Type B pancreatic cell (in vitro differentiated cells): ENCODE data around the gene CCDC171. TPM values are rescaled to one million over a fixed set of nuclear protein-coding genes. Genes with fewer than 3 reads are reported as not detected.
"Not testable (repeated sequence)": the region's sequence is repeated elsewhere in the genome, so short reads cannot be mapped to it uniquely, and the experiment has no call there.

Experiments used
- DNase-seq: peaks from one replicate; pipeline ENCODE4 v3.0.0; 2021; ENCODE audit warnings: mixed read lengths; ENCODE audit not compliant: unreplicated experiment; ENCODE audit errors: extremely low spot score
- H3K27ac Mint-ChIP-seq: 2 replicates; pipeline ENCODE4 v1.8.0; 2021; ENCODE audit warnings: mild to moderate bottlenecking, mixed read lengths
- H3K27me3 Mint-ChIP-seq: 2 replicates; pipeline ENCODE4 v1.8.0; 2021; ENCODE audit warnings: mixed read lengths
- H3K36me3 Mint-ChIP-seq: 2 replicates; pipeline ENCODE4 v1.8.0; 2021; ENCODE audit warnings: mixed read lengths
- H3K4me1 Mint-ChIP-seq: one replicate; pipeline ENCODE4 v1.8.0; 2021; ENCODE audit warnings: mixed read lengths; ENCODE audit not compliant: unreplicated experiment
- H3K4me3 Mint-ChIP-seq: 2 replicates; pipeline ENCODE4 v1.8.0; 2021; ENCODE audit warnings: mild to moderate bottlenecking, mixed read lengths
- H3K9me3 Mint-ChIP-seq: 2 replicates; pipeline ENCODE4 v1.8.0; 2021; ENCODE audit warnings: mixed read lengths
- total RNA-seq: library from RNA; stranded (reverse); gene quantifications from 2 replicates; pipeline ENCODE4 v1.2.1, GENCODE V29; 2021; ENCODE audit warnings: low replicate concordance
- TF ChIP-seq, protein P1 (sequence below): fragments of 200-600 bp; sonication (generic); conservative IDR thresholded peaks from 2 replicates; pipeline ENCODE4 v1.5.0; 2021; ENCODE audit warnings: antibody characterized with exemption, mild to moderate bottlenecking

Gene CCDC171
- total RNA-seq, 1 donor from 2014 or later = 7.4 TPM

DNA sequence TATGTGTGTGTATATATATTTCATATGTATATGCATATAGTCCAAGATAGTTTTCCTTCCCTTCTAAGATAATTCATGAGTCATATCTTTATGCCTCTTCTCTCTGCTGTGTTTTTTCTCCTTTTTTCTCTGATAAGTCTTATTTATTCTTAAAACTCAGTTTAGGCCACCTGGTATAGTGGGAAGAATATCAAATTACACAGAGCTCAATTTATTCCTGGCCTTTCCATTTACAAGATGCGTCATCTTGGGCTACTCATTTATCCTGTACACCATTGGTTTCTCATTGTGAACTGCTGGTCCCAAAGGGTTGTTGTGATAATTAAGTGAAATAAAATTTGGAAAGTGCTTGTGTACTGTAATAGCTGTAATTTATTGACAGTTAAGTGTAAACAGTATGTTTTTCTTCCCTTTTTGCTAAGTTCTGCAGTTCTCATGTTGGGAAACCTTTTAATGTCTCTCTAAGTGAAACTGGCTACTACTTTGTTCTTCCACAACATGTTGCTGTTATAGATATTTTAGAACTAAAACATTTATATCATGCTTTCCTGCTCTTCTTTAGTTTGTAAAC, 19.4 kb downstream of the CCDC171 start:
- DNase-seq = no peak
- Mint-ChIP-seq H3K27ac (no peak overlapping the region), H3K27me3 (no peaks in the 10 kb centered on the region), H3K9me3 (no peaks in the 10 kb centered on the region), H3K4me3 (no peak overlapping the region), H3K36me3 (no peaks in the 10 kb centered on the region), H3K4me1 (peaks cover 4% of the 10 kb centered on the region)
- TF ChIP-seq, protein P1, sequence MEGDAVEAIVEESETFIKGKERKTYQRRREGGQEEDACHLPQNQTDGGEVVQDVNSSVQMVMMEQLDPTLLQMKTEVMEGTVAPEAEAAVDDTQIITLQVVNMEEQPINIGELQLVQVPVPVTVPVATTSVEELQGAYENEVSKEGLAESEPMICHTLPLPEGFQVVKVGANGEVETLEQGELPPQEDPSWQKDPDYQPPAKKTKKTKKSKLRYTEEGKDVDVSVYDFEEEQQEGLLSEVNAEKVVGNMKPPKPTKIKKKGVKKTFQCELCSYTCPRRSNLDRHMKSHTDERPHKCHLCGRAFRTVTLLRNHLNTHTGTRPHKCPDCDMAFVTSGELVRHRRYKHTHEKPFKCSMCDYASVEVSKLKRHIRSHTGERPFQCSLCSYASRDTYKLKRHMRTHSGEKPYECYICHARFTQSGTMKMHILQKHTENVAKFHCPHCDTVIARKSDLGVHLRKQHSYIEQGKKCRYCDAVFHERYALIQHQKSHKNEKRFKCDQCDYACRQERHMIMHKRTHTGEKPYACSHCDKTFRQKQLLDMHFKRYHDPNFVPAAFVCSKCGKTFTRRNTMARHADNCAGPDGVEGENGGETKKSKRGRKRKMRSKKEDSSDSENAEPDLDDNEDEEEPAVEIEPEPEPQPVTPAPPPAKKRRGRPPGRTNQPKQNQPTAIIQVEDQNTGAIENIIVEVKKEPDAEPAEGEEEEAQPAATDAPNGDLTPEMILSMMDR = no peak

DNA sequence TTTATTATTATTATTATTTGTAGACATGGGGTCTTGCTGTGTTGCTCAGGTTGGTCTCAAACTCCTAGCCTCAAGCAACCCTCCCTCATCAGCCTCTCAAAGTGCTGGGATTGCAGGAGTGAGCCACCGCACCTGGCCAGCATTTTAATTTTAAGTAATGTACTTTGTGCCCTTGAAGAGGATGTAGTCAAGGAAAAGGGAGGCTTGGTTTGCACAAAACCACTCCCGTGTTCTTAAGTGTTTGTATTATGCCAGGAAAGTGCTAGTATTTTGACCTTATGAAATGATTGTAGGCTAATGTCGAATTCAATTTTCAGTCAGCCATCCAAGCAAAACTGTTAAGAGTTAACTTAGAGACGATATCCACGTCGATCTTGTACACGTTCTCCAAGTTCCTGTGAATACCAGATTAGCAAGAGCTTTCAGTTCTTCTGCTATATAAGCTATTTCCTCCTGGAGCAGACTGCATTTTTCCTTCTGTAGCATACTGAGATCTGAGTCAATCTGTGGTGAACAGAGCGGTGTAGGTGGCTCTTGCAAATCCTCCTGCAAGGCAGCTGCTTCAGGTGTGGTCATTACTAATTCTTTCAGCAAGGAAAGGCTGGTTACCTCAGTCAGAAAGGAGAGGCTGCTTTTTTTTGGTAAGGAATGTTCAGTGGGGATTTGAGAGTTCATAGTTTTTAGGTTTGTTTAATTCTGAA, 23.7 kb downstream of the CCDC171 start:
- Mint-ChIP-seq H3K27ac (peak overlapping the region; percentile 46), H3K4me1 (peaks cover 4% of the 10 kb centered on the region), H3K36me3 (peaks cover 5% of the 10 kb centered on the region), H3K9me3 (no peaks in the 10 kb centered on the region), H3K27me3 (no peaks in the 10 kb centered on the region), H3K4me3 (no peak overlapping the region)
- TF ChIP-seq, protein P1 = no peak
- DNase-seq = no peak

- Mint-ChIP-seq H3K4me3 (no peak overlapping the region), H3K4me1 (no peaks in the 10 kb centered on the region), H3K27me3 (no peaks in the 10 kb centered on the region), H3K36me3 (peaks cover 15% of the 10 kb centered on the region), H3K9me3 (no peaks in the 10 kb centered on the region), H3K27ac (no peak overlapping the region)
- TF ChIP-seq, protein P1 = no peak
- no peak for DNase-seq
Observed at GRCh38 chr9:15578714-15579113, 25.9 kb downstream of the CCDC171 start.

DNA sequence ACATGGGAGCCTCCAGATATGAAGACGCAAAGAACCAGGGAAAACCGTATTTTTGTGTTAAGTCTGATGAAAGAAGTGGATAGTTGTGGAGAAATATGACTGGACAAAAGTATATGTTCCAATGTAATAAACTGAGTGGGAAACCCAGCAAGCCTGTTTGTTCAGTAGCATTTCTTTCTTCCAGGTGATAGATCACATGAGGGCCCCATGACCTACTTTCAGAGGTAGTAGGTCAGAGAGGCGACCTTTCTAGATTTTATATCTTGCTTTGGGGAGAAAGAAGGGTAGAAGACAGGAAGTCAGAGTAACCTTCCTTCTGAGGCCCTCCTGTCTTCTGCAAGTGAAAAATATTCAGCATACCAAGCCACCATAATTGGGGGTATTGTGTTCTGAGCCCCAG, 31.5 kb downstream of the CCDC171 start:
- H3K27ac Mint-ChIP-seq = no peak overlapping the region
- no peak overlapping the region for H3K4me3 Mint-ChIP-seq
- no peak for DNase-seq
- H3K36me3 Mint-ChIP-seq = peaks cover 22% of the 10 kb centered on the region
- TF ChIP-seq, protein P1 = no peak
- H3K9me3 Mint-ChIP-seq = no peaks in the 10 kb centered on the region
- peaks cover 8% of the 10 kb centered on the region for H3K4me1 Mint-ChIP-seq
- H3K27me3 Mint-ChIP-seq = no peaks in the 10 kb centered on the region

- no peak for DNase-seq
- Mint-ChIP-seq H3K9me3 (no peaks in the 10 kb centered on the region), H3K27ac (no peak overlapping the region), H3K36me3 (peaks cover 2% of the 10 kb centered on the region), H3K4me1 (no peaks in the 10 kb centered on the region), H3K27me3 (no peaks in the 10 kb centered on the region), H3K4me3 (no peak overlapping the region)
- TF ChIP-seq, protein P1 = no peak
Observed at GRCh38 chr9:15592317-15592716, 39.5 kb downstream of the CCDC171 start.

GRCh38 chr9:15592940-15593339, 40.1 kb downstream of the CCDC171 start:
- H3K4me3 Mint-ChIP-seq, H3K27me3 Mint-ChIP-seq: not testable (repeated sequence)

DNA sequence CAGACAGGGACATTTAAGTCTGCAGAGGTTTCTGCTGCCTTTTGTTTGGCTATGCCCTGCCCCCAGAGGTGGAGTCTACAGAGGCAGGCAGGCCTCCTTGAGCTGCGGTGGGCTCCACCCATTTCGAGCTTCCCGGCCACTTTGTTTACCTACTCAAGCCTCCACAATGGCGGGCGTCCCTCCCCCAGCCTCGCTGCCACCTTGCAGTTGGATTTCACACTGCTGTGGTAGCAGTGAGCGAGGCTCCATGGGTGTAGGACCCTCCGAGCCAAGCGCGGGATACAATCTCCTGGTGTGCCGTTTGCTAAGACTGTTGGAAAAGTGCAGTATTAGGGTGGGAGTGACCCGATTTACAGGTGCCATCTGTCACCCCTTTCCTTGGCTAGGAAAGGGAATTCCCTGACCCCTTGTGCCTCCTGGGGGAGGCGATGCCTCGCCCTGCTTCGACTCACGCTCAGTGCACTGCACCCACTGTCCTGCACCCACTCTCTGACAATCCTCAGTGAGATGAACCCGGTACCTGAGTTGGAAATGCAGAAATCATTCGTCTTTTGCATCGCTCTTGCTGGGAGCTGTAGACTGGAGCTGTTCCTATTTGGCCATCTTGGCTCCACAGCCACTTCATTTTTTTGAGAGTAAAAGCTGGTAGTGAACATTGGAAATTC, 48.0 kb downstream of the CCDC171 start:
- not testable (repeated sequence) for H3K4me1 Mint-ChIP-seq, H3K27me3 Mint-ChIP-seq, H3K4me3 Mint-ChIP-seq, DNase-seq, H3K9me3 Mint-ChIP-seq, H3K27ac Mint-ChIP-seq
- peaks cover 18% of the 10 kb centered on the region for H3K36me3 Mint-ChIP-seq

More at GRCh38 chr9:15592940-15593339, 40.1 kb downstream of the CCDC171 start:
- H3K27ac Mint-ChIP-seq, DNase-seq, H3K4me1 Mint-ChIP-seq, H3K36me3 Mint-ChIP-seq, H3K9me3 Mint-ChIP-seq: not testable (repeated sequence)
